D721Med (cell line): Measurements from ENCODE around the gene RASSF3.
"Not testable (repeated sequence)": the region's sequence is repeated elsewhere in the genome, so short reads cannot be mapped to it uniquely, and the experiment has no call there.

Source experiments
- DNase-seq: peaks from one replicate; pipeline ENCODE4 v3.0.0; 2011; ENCODE audit warnings: low spot score; ENCODE audit not compliant: insufficient read length
- FAIRE-seq: peaks from 2 replicates; lab custom pipeline; 2011; peaks lifted over from hg19 to GRCh38; lab: Jason Lieb, UNC
- TF ChIP-seq, protein P1 (sequence below): IDR thresholded peaks from 2 replicates; pipeline ENCODE4 v1.5.1; 2012; ENCODE audit warnings: mild to moderate bottlenecking, control low read depth; ENCODE audit not compliant: insufficient read depth; ENCODE audit errors: missing control alignments

The RASSF3 gene

GRCh38 chr12:64582114-64582513 lies 28.2 kb upstream of the RASSF3 start:
- FAIRE-seq (no peak), DNase-seq (no peak)
- TF ChIP-seq, protein P1, sequence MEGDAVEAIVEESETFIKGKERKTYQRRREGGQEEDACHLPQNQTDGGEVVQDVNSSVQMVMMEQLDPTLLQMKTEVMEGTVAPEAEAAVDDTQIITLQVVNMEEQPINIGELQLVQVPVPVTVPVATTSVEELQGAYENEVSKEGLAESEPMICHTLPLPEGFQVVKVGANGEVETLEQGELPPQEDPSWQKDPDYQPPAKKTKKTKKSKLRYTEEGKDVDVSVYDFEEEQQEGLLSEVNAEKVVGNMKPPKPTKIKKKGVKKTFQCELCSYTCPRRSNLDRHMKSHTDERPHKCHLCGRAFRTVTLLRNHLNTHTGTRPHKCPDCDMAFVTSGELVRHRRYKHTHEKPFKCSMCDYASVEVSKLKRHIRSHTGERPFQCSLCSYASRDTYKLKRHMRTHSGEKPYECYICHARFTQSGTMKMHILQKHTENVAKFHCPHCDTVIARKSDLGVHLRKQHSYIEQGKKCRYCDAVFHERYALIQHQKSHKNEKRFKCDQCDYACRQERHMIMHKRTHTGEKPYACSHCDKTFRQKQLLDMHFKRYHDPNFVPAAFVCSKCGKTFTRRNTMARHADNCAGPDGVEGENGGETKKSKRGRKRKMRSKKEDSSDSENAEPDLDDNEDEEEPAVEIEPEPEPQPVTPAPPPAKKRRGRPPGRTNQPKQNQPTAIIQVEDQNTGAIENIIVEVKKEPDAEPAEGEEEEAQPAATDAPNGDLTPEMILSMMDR, result no peak

DNA sequence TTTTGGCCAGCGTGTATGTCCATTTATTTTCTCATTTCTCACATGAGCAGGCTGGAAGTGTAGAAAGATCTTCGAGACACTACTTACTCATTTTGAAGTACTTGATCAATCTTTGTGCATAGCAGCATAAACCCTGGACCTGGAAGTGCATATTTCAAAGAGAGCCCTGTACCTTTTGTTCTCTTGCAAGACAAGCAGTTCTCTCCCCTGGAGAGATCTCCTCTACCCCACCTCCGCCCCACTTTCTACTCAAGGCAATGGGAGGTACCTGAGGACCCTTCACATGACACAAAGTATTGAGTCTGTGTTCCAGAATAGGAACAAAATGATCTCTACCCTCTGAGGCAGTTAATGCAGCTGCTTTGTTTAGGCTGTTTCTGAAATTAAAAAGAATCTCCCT lies 27.4 kb upstream of the RASSF3 start:
- no peak for FAIRE-seq
- no peak for DNase-seq
- TF ChIP-seq, protein P1, result no peak

- DNase-seq, FAIRE-seq: not testable (repeated sequence)
Measured at GRCh38 chr12:64583395-64583770, 26.9 kb upstream of the RASSF3 start.

DNA sequence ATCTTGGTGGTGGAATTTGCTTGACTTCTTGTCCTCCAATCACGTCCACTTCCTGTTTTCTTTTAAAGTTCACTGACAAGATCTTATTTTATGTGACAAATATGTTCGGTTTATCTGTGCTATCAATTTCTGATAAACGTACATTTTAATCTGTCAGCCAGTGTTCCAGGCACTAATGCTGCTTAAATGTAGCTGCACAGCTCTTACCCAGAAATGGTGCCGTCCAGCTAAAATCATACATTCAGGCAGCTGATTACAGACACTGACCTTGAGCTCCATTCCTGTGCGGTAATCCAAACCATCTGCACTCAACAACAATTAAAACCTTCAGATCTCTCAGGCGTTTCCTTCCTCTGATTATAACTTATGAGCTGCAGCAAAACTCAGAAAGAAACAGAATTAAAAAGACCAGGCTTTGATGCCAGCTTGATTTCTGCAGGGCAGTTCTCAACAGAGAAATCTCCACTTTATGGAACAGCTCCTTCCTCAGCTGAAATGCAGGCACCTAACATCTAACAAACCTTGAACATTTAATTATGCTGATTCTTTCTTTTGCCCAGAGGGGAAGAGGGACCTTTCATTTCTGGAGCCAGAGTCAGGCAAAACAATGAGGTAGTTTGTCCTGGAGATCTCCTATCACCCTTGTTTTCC lies 26.4 kb upstream of the RASSF3 start:
- no peak for DNase-seq
- FAIRE-seq, result no peak
- TF ChIP-seq, protein P1, result no peak

DNA sequence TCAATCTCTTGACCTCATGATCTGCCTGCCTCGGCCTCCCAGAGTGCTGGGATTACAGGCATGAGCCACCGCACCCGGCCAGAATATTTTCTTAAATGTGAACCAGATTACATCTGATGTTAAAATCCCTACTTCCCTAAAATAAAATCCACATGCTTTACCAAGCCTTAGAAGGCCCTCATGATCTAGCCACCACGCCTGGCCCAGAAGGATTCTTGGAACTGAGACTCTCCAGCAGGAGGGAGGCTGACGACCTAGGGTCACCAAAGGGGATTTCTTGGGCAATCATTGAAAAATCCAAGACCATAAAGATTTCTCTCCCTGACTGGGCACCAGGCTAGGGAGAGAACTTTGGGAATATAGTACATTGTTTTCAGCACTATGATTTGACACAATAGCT lies 25.2 kb upstream of the RASSF3 start:
- DNase-seq, result no peak
- TF ChIP-seq, protein P1, result no peak
- no peak for FAIRE-seq

DNA sequence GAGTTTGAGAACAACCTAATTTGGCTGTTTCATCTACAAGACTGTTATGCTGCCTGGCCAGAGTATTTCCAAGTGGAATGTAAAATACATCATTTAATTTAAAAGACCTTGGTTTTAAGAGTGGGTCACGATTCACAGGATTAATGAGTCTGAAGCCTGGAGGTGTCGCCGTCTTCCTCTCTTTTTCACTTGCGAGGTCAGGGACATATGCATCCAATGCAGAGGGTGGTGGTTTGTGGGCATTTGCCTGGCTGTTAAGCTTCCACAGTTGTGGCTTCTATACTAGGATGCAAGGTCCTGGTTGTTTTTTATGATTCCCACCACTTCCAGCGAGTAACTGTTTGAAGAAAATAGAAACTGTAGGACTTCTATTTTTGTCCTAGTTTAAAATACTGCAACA lies 22.8 kb upstream of the RASSF3 start:
- no peak for DNase-seq
- FAIRE-seq, result no peak
- TF ChIP-seq, protein P1, result peak; percentile 11

GRCh38 chr12:64590183-64590582 lies 20.1 kb upstream of the RASSF3 start:
- no peak for FAIRE-seq
- DNase-seq, result no peak
- TF ChIP-seq, protein P1, result no peak
